Bronchial epithelial cell (primary cell): ENCODE measurements around the gene ZNF81. TPM values are rescaled to one million over a fixed set of nuclear protein-coding genes. Genes with fewer than 3 reads are reported as not detected.

Experiments
- DNase-seq: peaks from one replicate; pipeline ENCODE4 v3.0.0-alpha.2; 2010; ENCODE audit warnings: low read depth
- FAIRE-seq: peaks from 2 replicates; lab custom pipeline; 2011; peaks lifted over from hg19 to GRCh38; lab: Jason Lieb, UNC
- H3K27me3 ChIP-seq: 2 replicates; pipeline ENCODE4 v1.5.1; 2011; ENCODE audit warnings: low read length; ENCODE audit not compliant: control insufficient read depth, insufficient read depth
- H3K36me3 ChIP-seq: 2 replicates; pipeline ENCODE4 v1.5.1; 2011; ENCODE audit warnings: low read length; ENCODE audit not compliant: control insufficient read depth, insufficient read depth
- H3K4me3 ChIP-seq: 2 replicates; pipeline ENCODE4 v1.5.1; 2011; ENCODE audit warnings: mild to moderate bottlenecking, low read depth, low read length, control low read depth
- CTCF ChIP-seq: IDR thresholded peaks from 2 replicates; pipeline ENCODE4 v1.5.1; 2011; ENCODE audit warnings: mild to moderate bottlenecking, moderate library complexity, low read length, control low read depth, inconsistent platforms; ENCODE audit not compliant: insufficient read depth, severe bottlenecking
- total RNA-seq: library from RNA; depleted of rRNA; stranded (reverse); fragments of >200 nt; gene quantifications from 2 replicates; pipeline ENCODE4 v1.2.1, GENCODE V29; 2014

The ZNF81 gene
- total RNA-seq, 1 donor from 2014 or later: 2.4 TPM

GRCh38 chrX:47864785-47865184, 28.1 kb downstream of the ZNF81 start:
- H3K4me3 ChIP-seq: no peak overlapping the region
- TF ChIP-seq CTCF: no peak
- DNase-seq: no peak
- no peaks in the 10 kb centered on the region for H3K27me3 ChIP-seq
- H3K36me3 ChIP-seq: no peaks in the 10 kb centered on the region
- no peak for FAIRE-seq

- FAIRE-seq: no peak
- TF ChIP-seq CTCF: no peak
- Histone ChIP-seq H3K4me3 (no peak overlapping the region), H3K36me3 (no peaks in the 10 kb centered on the region), H3K27me3 (no peaks in the 10 kb centered on the region)
- DNase-seq: no peak
Observed at GRCh38 chrX:47873123-47873522, 36.4 kb downstream of the ZNF81 start.

GRCh38 chrX:47877327-47877726, 40.6 kb downstream of the ZNF81 start:
- FAIRE-seq: peak; percentile 76
- Histone ChIP-seq H3K4me3 (no peak overlapping the region), H3K27me3 (no peaks in the 10 kb centered on the region), H3K36me3 (no peaks in the 10 kb centered on the region)
- TF ChIP-seq CTCF: no peak
- DNase-seq: no peak

GRCh38 chrX:47878198-47878597, 41.5 kb downstream of the ZNF81 start:
- Histone ChIP-seq H3K4me3 (no peak overlapping the region), H3K36me3 (no peaks in the 10 kb centered on the region), H3K27me3 (no peaks in the 10 kb centered on the region)
- no peak for DNase-seq
- FAIRE-seq: peak; percentile 47
- no peak for TF ChIP-seq CTCF

DNA sequence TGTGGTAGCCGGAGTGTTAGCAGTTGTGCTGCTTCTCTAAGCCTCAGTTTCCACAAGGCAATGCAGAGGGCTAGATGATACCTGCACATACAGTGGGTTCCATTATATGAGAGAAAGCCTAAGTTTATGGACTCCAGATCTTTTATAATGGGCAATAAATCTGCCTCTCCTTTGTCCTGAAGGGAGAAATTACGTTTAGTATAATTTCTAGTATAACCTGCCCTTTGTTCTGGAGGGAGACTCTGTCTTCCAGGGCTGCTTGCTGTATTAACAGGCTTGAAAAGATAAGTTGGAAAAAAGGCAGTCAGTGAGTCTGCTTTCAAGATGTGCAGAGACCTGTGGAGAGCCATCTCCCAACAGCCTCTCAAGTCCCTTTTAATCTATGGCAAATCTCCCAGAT, 42.8 kb downstream of the ZNF81 start:
- Histone ChIP-seq H3K27me3 (no peaks in the 10 kb centered on the region), H3K36me3 (no peaks in the 10 kb centered on the region), H3K4me3 (no peak overlapping the region)
- FAIRE-seq (no peak), DNase-seq (no peak)
- TF ChIP-seq CTCF: no peak

DNA sequence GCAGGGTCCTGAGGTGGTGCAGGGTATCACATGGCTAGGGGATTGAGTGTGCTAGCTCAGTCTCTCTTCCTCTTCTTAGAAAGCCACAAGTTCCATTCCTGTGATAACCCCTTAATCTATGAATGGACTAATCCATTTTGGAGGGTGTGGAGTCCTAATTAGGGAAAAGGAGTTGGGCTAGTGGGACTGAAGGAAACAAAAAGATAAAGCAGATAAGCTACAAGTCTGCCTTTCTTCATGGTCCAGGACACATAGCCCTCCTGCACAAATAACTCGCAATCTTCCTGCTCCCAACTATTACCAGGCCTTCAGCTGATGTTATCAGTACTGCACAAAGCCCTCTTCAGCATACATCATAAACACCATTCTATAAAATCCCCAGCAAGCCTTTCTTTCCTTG, 44.2 kb downstream of the ZNF81 start:
- H3K4me3 ChIP-seq: no peak overlapping the region
- DNase-seq (no peak), FAIRE-seq (no peak)
- H3K27me3 ChIP-seq: no peaks in the 10 kb centered on the region
- H3K36me3 ChIP-seq: no peaks in the 10 kb centered on the region
- TF ChIP-seq CTCF: no peak
